Nephron progenitor cell (in vitro differentiated cells): ENCODE results near the gene BSPRY.
A peak's percentile ranks its signal among the peaks of the same experiment; 100 is the strongest.

Source experiments
- DNase-seq: peaks from one replicate; pipeline ENCODE4 v3.0.0; 2021
- H3K27ac Mint-ChIP-seq: 2 replicates; pipeline ENCODE4 v1.8.0; 2021; ENCODE audit warnings: mild to moderate bottlenecking, moderate library complexity, mixed read lengths
- H3K27me3 Mint-ChIP-seq: 2 replicates; pipeline ENCODE4 v1.8.0; 2021; ENCODE audit warnings: mild to moderate bottlenecking, low read depth, mixed read lengths; ENCODE audit not compliant: poor library complexity
- H3K36me3 Mint-ChIP-seq: 2 replicates; pipeline ENCODE4 v1.8.0; 2021; ENCODE audit warnings: low read depth, mixed read lengths
- H3K4me1 Mint-ChIP-seq: 2 replicates; pipeline ENCODE4 v1.8.0; 2021; ENCODE audit warnings: mixed read lengths
- H3K4me3 Mint-ChIP-seq: 2 replicates; pipeline ENCODE4 v1.8.0; 2021; ENCODE audit warnings: mild to moderate bottlenecking, moderate library complexity, mixed read lengths
- H3K9me3 Mint-ChIP-seq: 2 replicates; pipeline ENCODE4 v1.8.0; 2021; ENCODE audit warnings: mild to moderate bottlenecking, moderate library complexity, mixed read lengths
- TF ChIP-seq, protein P1 (sequence below): fragments of 200-600 bp; sonication (generic); IDR thresholded peaks from 2 replicates; pipeline ENCODE4 v1.5.0; 2021; ENCODE audit warnings: antibody characterized with exemption

The BSPRY gene

DNA sequence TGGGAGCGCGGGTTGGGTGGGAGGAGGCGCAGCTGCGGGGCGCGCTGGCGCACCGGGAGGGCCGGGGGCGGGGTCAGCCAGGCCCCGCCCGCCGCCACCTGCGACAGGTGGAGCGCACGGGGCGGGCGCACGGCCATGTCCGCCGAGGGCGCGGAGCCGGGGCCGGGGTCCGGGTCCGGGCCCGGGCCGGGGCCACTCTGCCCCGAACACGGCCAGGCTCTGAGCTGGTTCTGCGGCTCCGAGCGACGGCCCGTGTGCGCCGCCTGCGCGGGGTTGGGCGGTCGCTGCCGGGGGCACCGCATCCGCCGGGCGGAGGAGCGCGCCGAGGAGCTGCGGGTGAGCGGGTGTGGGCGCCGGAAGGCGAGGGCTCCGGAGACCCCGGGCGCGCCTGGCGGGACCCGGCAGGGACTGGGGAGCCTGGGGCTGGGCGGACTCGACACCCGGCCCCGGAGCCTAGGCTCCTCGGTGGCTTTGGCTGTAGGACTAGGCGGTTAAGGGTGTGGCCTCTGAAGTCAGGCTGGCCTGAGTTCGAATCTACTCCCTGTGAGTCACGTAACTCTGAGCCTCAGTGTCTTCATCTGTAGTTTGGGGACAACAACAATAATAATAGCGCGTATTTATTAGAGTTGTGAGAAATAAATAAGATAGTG is at the start of gene BSPRY:
Gene BSPRY, plus strand, starts transcription at position 97 of the 650 bp plus-strand sequence. Its CDS starts 39 bp downstream, at position 136.
- TF ChIP-seq, protein P1, sequence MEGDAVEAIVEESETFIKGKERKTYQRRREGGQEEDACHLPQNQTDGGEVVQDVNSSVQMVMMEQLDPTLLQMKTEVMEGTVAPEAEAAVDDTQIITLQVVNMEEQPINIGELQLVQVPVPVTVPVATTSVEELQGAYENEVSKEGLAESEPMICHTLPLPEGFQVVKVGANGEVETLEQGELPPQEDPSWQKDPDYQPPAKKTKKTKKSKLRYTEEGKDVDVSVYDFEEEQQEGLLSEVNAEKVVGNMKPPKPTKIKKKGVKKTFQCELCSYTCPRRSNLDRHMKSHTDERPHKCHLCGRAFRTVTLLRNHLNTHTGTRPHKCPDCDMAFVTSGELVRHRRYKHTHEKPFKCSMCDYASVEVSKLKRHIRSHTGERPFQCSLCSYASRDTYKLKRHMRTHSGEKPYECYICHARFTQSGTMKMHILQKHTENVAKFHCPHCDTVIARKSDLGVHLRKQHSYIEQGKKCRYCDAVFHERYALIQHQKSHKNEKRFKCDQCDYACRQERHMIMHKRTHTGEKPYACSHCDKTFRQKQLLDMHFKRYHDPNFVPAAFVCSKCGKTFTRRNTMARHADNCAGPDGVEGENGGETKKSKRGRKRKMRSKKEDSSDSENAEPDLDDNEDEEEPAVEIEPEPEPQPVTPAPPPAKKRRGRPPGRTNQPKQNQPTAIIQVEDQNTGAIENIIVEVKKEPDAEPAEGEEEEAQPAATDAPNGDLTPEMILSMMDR = no peak
- DNase-seq = peak; percentile 55
- H3K27ac Mint-ChIP-seq = no peak within 1 kb of the TSS
- H3K4me3 Mint-ChIP-seq = peak within 1 kb of the TSS; percentile 77
- H3K9me3 Mint-ChIP-seq = peaks cover 7% of the 10 kb centered on the region
- peaks cover 5% of the 10 kb centered on the region for H3K4me1 Mint-ChIP-seq
- peaks cover 95% of the 10 kb centered on the region for H3K27me3 Mint-ChIP-seq
- no peaks in the 10 kb centered on the region for H3K36me3 Mint-ChIP-seq

DNA sequence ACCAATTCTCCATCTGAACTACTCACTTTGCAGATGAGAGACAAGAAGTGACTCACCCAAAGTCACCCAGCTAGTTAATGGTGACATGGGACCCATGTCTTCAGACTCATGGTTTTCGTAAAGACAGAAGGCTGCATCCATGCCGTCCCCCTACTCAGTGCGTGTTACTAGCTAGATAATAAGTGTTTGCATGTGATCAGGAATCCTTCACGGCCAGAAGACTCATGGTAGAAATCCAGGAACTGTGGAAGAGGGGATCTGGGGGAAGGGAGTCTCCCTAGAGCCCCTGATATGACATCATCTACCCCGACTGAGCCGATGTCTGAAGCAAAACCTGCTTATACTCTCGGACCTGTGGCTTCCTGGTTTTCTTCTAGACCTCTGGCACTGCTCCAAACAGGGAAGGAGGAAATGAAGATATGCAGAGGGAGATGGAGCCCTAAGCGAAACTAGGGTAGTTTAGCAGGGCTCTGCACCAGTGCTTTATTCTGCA is 49.5 kb upstream of the BSPRY start:
- Mint-ChIP-seq H3K27ac (no peak overlapping the region), H3K4me1 (peaks cover 46% of the 10 kb centered on the region), H3K36me3 (no peaks in the 10 kb centered on the region), H3K27me3 (peaks cover 7% of the 10 kb centered on the region), H3K4me3 (no peak overlapping the region), H3K9me3 (no peaks in the 10 kb centered on the region)
- no peak for DNase-seq
- TF ChIP-seq, protein P1 = no peak

DNA sequence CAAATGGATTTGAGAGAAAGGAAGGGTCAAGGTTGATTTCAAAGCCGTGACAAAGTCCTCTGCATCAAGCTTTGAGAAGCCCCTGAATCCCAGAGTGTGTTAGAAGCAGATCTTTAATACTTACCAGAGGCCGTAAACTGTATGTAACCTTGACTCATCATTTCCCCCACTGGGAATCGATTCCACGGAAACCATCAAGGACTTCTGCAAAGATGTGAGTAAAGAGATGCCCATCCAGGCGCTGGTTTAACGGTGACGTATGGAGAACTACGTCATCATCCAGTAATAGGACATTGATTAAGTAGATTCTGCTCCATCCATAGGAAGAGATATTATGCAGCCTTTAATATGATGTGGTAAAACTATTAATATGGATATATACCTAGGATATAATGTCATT is 47.8 kb upstream of the BSPRY start:
- no peak for DNase-seq
- Mint-ChIP-seq H3K4me1 (peaks cover 59% of the 10 kb centered on the region), H3K27me3 (peaks cover 13% of the 10 kb centered on the region), H3K4me3 (no peak overlapping the region), H3K9me3 (no peaks in the 10 kb centered on the region), H3K36me3 (no peaks in the 10 kb centered on the region), H3K27ac (no peak overlapping the region)
- TF ChIP-seq, protein P1 = no peak

DNA sequence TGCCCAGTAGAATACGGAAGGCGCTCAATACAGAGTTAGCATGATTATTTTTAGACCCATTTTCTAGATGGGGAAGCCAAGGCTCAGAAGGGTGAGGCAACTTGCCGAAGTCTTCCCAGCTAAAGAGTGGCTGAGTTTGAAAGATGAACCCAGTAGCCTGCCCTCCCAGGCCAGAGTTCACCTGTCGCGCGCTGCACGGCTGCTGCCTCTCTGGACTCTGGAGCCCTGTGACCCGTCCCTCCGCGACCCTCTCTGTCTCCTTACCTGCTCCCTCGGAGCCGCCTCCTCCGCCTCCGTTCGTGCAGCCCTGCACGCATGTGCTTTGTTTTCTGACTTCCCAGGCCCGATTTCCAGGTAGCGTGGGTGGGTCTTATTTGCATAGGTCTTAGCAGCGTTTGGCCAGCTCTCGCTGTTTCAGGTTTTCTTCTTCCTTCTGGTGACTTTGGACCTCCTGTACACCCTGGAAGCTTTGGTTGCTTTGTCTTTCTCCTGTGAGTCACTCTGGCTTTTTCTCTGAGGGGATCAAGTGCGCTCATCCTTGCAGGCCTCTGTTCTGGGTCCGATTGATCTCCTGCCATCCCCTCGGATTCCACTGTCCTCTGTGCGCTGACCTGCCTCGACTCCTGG is 46.4 kb upstream of the BSPRY start, which contains the start of gene RNF183:
Gene RNF183, minus strand, starts transcription at position 585 of the 627 bp plus-strand sequence. CDS start 5,192 bp downstream, outside the sequence.
- Mint-ChIP-seq H3K9me3 (no peaks in the 10 kb centered on the region), H3K27me3 (peaks cover 10% of the 10 kb centered on the region), H3K4me3 (peak within 1 kb of the TSS; percentile 8), H3K36me3 (no peaks in the 10 kb centered on the region), H3K27ac (peak within 1 kb of the TSS; percentile 96), H3K4me1 (peaks cover 60% of the 10 kb centered on the region)
- TF ChIP-seq, protein P1 = no peak
- DNase-seq = peak; percentile 26

DNA sequence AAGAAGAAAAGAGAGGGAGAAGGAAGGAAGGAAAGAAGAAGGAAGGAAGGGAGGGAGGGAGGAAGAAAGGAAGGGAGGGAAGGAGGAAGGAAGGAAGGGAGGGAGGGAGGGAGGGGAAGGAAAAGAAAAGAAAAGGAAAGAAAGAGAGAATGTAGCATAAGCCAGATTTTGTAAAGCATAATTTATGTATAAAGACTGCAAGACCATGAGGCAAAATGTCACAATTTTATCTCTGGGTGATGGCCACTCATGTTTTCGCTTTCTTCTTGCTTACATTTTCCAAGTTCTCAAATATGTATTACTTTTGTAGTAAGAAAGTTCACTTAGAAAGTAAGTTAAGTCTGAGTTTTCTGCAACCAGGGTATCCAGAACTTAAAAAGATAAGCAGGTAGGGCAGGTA is 42.8 kb upstream of the BSPRY start:
- Mint-ChIP-seq H3K27ac (no peak overlapping the region), H3K4me3 (no peak overlapping the region), H3K36me3 (no peaks in the 10 kb centered on the region), H3K27me3 (peaks cover 6% of the 10 kb centered on the region), H3K4me1 (peaks cover 56% of the 10 kb centered on the region), H3K9me3 (no peaks in the 10 kb centered on the region)
- TF ChIP-seq, protein P1 = no peak
- no peak for DNase-seq
